ENCODE results near the gene TBC1D32.

DNA sequence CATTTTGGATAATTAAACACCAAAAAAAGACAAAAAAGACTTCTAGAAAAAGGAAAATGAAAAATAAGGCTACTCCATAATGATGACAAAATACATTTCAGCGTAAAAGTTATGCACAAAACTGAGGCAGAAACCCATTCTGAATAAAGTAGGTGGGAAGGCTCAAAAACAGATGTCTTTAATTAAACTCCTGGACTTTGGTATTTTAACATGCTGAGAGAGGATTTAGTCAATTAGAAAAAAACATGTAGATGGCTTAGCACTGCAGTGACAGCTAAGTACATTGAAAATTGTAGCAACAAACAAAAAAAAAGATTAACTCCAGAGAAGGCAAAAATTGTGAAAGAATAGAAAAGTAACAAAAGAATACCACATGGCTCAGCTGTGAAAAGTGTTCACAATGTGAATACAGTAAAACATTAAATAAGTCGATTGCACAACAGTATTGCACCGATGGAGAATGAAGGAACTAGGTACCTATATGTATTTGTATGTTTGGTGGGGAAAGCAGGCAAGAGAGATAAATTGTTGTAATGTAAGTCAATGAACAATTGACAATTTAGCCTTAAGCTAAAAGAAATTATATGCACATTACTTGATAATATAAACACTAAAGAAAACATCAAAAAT is 59.5 kb downstream of the TBC1D32 start:
- TF ChIP-seq, protein P1, sequence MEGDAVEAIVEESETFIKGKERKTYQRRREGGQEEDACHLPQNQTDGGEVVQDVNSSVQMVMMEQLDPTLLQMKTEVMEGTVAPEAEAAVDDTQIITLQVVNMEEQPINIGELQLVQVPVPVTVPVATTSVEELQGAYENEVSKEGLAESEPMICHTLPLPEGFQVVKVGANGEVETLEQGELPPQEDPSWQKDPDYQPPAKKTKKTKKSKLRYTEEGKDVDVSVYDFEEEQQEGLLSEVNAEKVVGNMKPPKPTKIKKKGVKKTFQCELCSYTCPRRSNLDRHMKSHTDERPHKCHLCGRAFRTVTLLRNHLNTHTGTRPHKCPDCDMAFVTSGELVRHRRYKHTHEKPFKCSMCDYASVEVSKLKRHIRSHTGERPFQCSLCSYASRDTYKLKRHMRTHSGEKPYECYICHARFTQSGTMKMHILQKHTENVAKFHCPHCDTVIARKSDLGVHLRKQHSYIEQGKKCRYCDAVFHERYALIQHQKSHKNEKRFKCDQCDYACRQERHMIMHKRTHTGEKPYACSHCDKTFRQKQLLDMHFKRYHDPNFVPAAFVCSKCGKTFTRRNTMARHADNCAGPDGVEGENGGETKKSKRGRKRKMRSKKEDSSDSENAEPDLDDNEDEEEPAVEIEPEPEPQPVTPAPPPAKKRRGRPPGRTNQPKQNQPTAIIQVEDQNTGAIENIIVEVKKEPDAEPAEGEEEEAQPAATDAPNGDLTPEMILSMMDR (tag by site-specific recombination; IDR thresholded peaks at IDR 0.05), result no peak
- TF ChIP-seq MEIS1 (CRISPR knock-in tag; IDR thresholded peaks at IDR 0.05; ENCODE audit: borderline replicate concordance) (no peak), YY1 (tag by site-specific recombination; IDR thresholded peaks at IDR 0.05) (no peak), ZNF707 (tag by site-specific recombination; IDR thresholded peaks at IDR 0.05) (no peak), ZNF416 (tag by site-specific recombination; IDR thresholded peaks at IDR 0.05) (no peak), ZNF658 (tag by site-specific recombination; IDR thresholded peaks at IDR 0.05) (no peak), ZFP3 (tag by site-specific recombination; IDR thresholded peaks at IDR 0.05; ENCODE audit: low read depth) (no peak), ZNF146 (tag by site-specific recombination; IDR thresholded peaks at IDR 0.05) (no peak), ZNF274 (IDR thresholded peaks at IDR 0.05; ENCODE audit: low read length) (no peak), ZNF274 (tag by site-specific recombination; IDR thresholded peaks at IDR 0.05; ENCODE audit: borderline replicate concordance) (no peak), OVOL3 (tag by site-specific recombination; IDR thresholded peaks at IDR 0.05) (no peak), KLF9 (tag by site-specific recombination; IDR thresholded peaks at IDR 0.05; ENCODE audit: low read depth) (no peak), ZNF830 (tag by site-specific recombination; IDR thresholded peaks at IDR 0.05; ENCODE audit: low read depth) (no peak)
